K562 (cell line): ENCODE results near the gene BRAT1. TPM values are rescaled to one million over a fixed set of nuclear protein-coding genes. Genes with fewer than 3 reads are reported as not detected.

Experiments used
- CBX3 ChIP-seq, 2 experiments: IDR thresholded peaks; 1 replicate in 1 of 2; 2 replicates in 1 of 2; pipeline ENCODE4 v1.6.1; 2012; ENCODE audit warnings: inconsistent platforms in 2 of 2, low read length in 2 of 2, borderline replicate concordance in 1 of 2, control low read depth in 1 of 2
- E2F3 ChIP-seq: fragments of 250-450 bp; sonication (Bioruptor Pico); IDR thresholded peaks from 2 replicates; pipeline ENCODE4 v1.4.0; 2020; ENCODE audit warnings: mild to moderate bottlenecking
- KDM2B ChIP-seq: fragments of 250-450 bp; sonication (Bioruptor Pico); IDR thresholded peaks from 2 replicates; pipeline ENCODE4 v1.8.0; 2021; ENCODE audit warnings: mild to moderate bottlenecking, moderate library complexity
- KLF1 ChIP-seq: fragments of 450-650 bp; IDR thresholded peaks from 2 replicates; pipeline ENCODE4 v1.6.1; 2016; ENCODE audit warnings: missing genetic modification characterization, missing compliant biosample characterization
- NBN ChIP-seq: fragments of 450-650 bp; IDR thresholded peaks from 2 replicates; pipeline ENCODE4 v1.6.1; 2016; ENCODE audit warnings: low read depth, mild to moderate bottlenecking
- NFE2L1 ChIP-seq: fragments of 450-650 bp; IDR thresholded peaks from 2 replicates; pipeline ENCODE4 v1.6.1; 2016; ENCODE audit warnings: missing genetic modification characterization, low read depth, mild to moderate bottlenecking, missing compliant biosample characterization, moderate library complexity, borderline replicate concordance
- RBM17 ChIP-seq: fragments of 200-400 bp; formaldehyde crosslinking; IDR thresholded peaks from 2 replicates; pipeline ENCODE4 v1.6.1; 2017; ENCODE audit warnings: low read depth, mild to moderate bottlenecking, low read length, borderline replicate concordance
- RBM25 ChIP-seq: fragments of 200-400 bp; formaldehyde crosslinking; IDR thresholded peaks from 2 replicates; pipeline ENCODE4 v1.6.1; 2018; ENCODE audit warnings: low read length, low read depth, moderate library complexity; ENCODE audit not compliant: severe bottlenecking
- SMARCA5 ChIP-seq: fragments of 450-650 bp; IDR thresholded peaks from 2 replicates; pipeline ENCODE4 v1.6.1; 2016
- SP1 ChIP-seq: sonication (generic); formaldehyde crosslinking; IDR thresholded peaks from 2 replicates; pipeline ENCODE4 v1.8.1; 2022; ENCODE audit warnings: mild to moderate bottlenecking, missing genetic modification reagents
- SRSF7 ChIP-seq: fragments of 200-400 bp; formaldehyde crosslinking; optimal IDR thresholded peaks from 2 replicates; pipeline ENCODE3; 2017; ENCODE audit warnings: mild to moderate bottlenecking, low read depth, low read length
- TEAD2 ChIP-seq: fragments of 450-650 bp; IDR thresholded peaks from 2 replicates; pipeline ENCODE4 v1.6.1; 2016; ENCODE audit warnings: missing genetic modification characterization, control low read depth, missing compliant biosample characterization
- TOE1 ChIP-seq, 2 experiments: fragments of 450-650 bp in 1 of 2; sonication (generic) in 1 of 2; formaldehyde crosslinking in 1 of 2; IDR thresholded peaks; 2 replicates each; pipeline versions ENCODE4 v1.7.1 to v1.8.0; 2016 to 2022; ENCODE audit warnings: borderline replicate concordance in 2 of 2, mild to moderate bottlenecking in 2 of 2, antibody characterized with exemption in 1 of 2, inconsistent platforms in 1 of 2, low read depth in 1 of 2, missing genetic modification reagents in 1 of 2, moderate library complexity in 1 of 2
- YBX1 ChIP-seq: fragments of 450-650 bp; IDR thresholded peaks from 2 replicates; pipeline ENCODE4 v1.7.1; 2016; ENCODE audit warnings: mild to moderate bottlenecking
- ZKSCAN3 ChIP-seq: fragments of 250-450 bp; sonication (Bioruptor Pico); IDR thresholded peaks from 2 replicates; pipeline ENCODE4 v1.4.0; 2020
- ZNF551 ChIP-seq: fragments of 250-450 bp; sonication (Bioruptor Pico); IDR thresholded peaks from 2 replicates; pipeline ENCODE4 v1.5.0; 2021; ENCODE audit warnings: mild to moderate bottlenecking, moderate library complexity
- ZNF561 ChIP-seq: fragments of 450-650 bp; formaldehyde crosslinking; conservative IDR thresholded peaks from 2 replicates; pipeline ENCODE4 v1.4.0; 2020; ENCODE audit warnings: mild to moderate bottlenecking, moderate library complexity
- ZNF79 ChIP-seq: fragments of 250-450 bp; sonication (Bioruptor Pico); IDR thresholded peaks from 2 replicates; pipeline ENCODE4 v1.4.0; 2020; ENCODE audit warnings: low read depth, mild to moderate bottlenecking, moderate library complexity
- polyA plus RNA-seq, 8 experiments: library from polyadenylated mRNA; depleted of rRNA in 4 of 8; stranded (reverse) in 5 of 8; unstranded in 3 of 8; fragments of >200 nt; fragmentation: Nextera tagmentation in 2 of 8; fragmentation: Illumina TruSeq in 1 of 8; extraction: Ambion mirVana in 2 of 8; extraction: Trizol in 1 of 8; gene quantifications; 2 replicates each; pipeline versions ENCODE4 v1.2.1 to v1.2.3, GENCODE V29; 2011 to 2014; ENCODE audit warnings: inconsistent platforms in 1 of 8, missing spikeins in 1 of 8
- total RNA-seq, 7 experiments: library from RNA; depleted of rRNA in 6 of 7; stranded (reverse); fragments of >200 nt in 6 of 7; fragmentation: Illumina TruSeq in 2 of 7; extraction: Trizol in 2 of 7; gene quantifications; 2 replicates each; pipeline versions ENCODE4 v1.2.1 to v1.2.3, GENCODE V29; 2011 to 2021; ENCODE audit warnings: low replicate concordance in 1 of 7
- TF ChIP-seq, protein P1 (sequence below): fragments of 250-450 bp; sonication (Bioruptor Pico); IDR thresholded peaks from 2 replicates; pipeline ENCODE4 v1.4.0; 2020; ENCODE audit warnings: mild to moderate bottlenecking, moderate library complexity, borderline replicate concordance
- TF ChIP-seq, protein P2 (sequence below): fragments of 450-650 bp; IDR thresholded peaks from 2 replicates; pipeline ENCODE4 v1.6.1; 2016; ENCODE audit warnings: mild to moderate bottlenecking
- TF ChIP-seq, protein P3 (sequence below): fragments of 450-650 bp; formaldehyde crosslinking; IDR thresholded peaks from 2 replicates; pipeline ENCODE4 v1.4.0; 2020; ENCODE audit warnings: mild to moderate bottlenecking, moderate library complexity
- TF ChIP-seq, protein P4 (sequence below), 2 experiments: fragments of 450-650 bp in 1 of 2; sonication (generic) in 1 of 2; formaldehyde crosslinking; conservative IDR thresholded peaks; 2 replicates each; pipeline versions ENCODE4 v1.4.0 to v1.8.1; 2020 to 2022; ENCODE audit warnings: mild to moderate bottlenecking in 1 of 2, missing genetic modification reagents in 1 of 2

Gene BRAT1
- total and polyA plus RNA-seq, 9 of the 15 experiments (the other 6 are each of a cell fraction or from before 2014, with no cell fraction given), result 0.13 to 49.6 (median 10.5) TPM

DNA sequence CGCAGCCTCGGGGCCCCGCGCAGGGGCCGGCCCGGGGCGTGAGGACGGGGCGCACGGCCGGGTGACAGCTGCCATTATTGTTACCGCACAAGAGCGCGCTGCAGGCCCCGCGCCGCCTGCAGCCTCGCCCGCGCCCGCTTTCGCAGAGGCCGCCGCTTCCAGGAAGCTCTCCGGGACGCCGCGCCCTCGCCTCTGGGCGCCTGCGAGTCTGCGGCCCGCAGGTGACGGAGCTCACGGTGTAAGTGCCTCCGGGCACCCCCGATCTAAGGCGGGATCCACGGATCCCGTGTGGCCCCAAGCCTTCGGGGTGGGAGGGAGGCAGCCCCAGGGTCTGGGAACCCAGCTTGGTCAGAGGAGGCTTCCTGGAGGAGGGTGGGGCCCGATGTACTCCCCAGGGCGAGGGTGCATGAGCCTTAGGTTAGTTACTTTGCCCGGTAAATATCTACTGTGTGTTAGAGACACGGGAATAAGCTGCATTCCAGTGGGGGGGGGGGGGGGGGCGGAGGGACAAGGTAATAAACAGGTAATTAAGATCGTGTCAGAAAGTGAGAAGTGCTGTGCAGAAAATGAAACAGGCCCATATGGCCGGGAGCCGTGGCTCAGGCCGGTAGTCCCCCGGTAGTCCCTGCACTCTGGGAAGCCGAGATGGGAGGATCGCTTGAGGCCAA, 4.1 kb upstream of the BRAT1 start (continued):
- TF ChIP-seq, protein P1, sequence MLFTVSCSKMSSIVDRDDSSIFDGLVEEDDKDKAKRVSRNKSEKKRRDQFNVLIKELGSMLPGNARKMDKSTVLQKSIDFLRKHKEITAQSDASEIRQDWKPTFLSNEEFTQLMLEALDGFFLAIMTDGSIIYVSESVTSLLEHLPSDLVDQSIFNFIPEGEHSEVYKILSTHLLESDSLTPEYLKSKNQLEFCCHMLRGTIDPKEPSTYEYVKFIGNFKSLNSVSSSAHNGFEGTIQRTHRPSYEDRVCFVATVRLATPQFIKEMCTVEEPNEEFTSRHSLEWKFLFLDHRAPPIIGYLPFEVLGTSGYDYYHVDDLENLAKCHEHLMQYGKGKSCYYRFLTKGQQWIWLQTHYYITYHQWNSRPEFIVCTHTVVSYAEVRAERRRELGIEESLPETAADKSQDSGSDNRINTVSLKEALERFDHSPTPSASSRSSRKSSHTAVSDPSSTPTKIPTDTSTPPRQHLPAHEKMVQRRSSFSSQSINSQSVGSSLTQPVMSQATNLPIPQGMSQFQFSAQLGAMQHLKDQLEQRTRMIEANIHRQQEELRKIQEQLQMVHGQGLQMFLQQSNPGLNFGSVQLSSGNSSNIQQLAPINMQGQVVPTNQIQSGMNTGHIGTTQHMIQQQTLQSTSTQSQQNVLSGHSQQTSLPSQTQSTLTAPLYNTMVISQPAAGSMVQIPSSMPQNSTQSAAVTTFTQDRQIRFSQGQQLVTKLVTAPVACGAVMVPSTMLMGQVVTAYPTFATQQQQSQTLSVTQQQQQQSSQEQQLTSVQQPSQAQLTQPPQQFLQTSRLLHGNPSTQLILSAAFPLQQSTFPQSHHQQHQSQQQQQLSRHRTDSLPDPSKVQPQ (CRISPR knock-in tag), result no peak
- no peak for TF ChIP-seq RBM17
- TF ChIP-seq SMARCA5, result peak; percentile 60
- no peak for TF ChIP-seq YBX1
- no peak for TF ChIP-seq E2F3 (CRISPR knock-in tag)
- TF ChIP-seq ZNF79 (CRISPR knock-in tag), result no peak
- TF ChIP-seq KLF1 (tag), result no peak
- no peak for TF ChIP-seq NBN
- TF ChIP-seq, protein P2, sequence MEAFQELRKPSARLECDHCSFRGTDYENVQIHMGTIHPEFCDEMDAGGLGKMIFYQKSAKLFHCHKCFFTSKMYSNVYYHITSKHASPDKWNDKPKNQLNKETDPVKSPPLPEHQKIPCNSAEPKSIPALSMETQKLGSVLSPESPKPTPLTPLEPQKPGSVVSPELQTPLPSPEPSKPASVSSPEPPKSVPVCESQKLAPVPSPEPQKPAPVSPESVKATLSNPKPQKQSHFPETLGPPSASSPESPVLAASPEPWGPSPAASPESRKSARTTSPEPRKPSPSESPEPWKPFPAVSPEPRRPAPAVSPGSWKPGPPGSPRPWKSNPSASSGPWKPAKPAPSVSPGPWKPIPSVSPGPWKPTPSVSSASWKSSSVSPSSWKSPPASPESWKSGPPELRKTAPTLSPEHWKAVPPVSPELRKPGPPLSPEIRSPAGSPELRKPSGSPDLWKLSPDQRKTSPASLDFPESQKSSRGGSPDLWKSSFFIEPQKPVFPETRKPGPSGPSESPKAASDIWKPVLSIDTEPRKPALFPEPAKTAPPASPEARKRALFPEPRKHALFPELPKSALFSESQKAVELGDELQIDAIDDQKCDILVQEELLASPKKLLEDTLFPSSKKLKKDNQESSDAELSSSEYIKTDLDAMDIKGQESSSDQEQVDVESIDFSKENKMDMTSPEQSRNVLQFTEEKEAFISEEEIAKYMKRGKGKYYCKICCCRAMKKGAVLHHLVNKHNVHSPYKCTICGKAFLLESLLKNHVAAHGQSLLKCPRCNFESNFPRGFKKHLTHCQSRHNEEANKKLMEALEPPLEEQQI, result no peak
- no peak for TF ChIP-seq ZKSCAN3 (CRISPR knock-in tag)
- TF ChIP-seq, protein P3, sequence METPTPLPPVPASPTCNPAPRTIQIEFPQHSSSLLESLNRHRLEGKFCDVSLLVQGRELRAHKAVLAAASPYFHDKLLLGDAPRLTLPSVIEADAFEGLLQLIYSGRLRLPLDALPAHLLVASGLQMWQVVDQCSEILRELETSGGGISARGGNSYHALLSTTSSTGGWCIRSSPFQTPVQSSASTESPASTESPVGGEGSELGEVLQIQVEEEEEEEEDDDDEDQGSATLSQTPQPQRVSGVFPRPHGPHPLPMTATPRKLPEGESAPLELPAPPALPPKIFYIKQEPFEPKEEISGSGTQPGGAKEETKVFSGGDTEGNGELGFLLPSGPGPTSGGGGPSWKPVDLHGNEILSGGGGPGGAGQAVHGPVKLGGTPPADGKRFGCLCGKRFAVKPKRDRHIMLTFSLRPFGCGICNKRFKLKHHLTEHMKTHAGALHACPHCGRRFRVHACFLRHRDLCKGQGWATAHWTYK (CRISPR knock-in tag), result no peak
- TF ChIP-seq TOE1 (IDR thresholded peaks at IDR 0.05; ENCODE audit: borderline replicate concordance), result no peak
- TF ChIP-seq TOE1 (CRISPR knock-in tag; IDR thresholded peaks at IDR 0.05; ENCODE audit: borderline replicate concordance, low read depth), result no peak
- TF ChIP-seq, protein P4, sequence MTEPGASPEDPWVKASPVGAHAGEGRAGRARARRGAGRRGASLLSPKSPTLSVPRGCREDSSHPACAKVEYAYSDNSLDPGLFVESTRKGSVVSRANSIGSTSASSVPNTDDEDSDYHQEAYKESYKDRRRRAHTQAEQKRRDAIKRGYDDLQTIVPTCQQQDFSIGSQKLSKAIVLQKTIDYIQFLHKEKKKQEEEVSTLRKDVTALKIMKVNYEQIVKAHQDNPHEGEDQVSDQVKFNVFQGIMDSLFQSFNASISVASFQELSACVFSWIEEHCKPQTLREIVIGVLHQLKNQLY (CRISPR knock-in tag; conservative IDR thresholded peaks at IDR 0.05), result no peak
- no peak for TF ChIP-seq NFE2L1
- no peak for TF ChIP-seq SP1
- no peak for TF ChIP-seq ZNF561 (CRISPR knock-in tag)
- TF ChIP-seq ZNF551 (CRISPR knock-in tag), result no peak
- no peak for TF ChIP-seq TEAD2 (tag)
- TF ChIP-seq CBX3 (IDR thresholded peaks at IDR 0.05; ENCODE audit: borderline replicate concordance in 1 of 2, low read length in 2 of 2), result 0 out of 3 replicates have a peak, but pooled peaks of 1 of the 2 experiments have one; percentile 54
- TF ChIP-seq SRSF7, result no peak
- TF ChIP-seq RBM25, result peak; percentile 99
- 0 out of 2 replicates have a peak, but pooled peaks have one; percentile 20 for TF ChIP-seq KDM2B (CRISPR knock-in tag)
